ENCODE data around the gene WNT6. TPM values are rescaled to one million over a fixed set of nuclear protein-coding genes. Genes with fewer than 3 reads are reported as not detected.

WNT6 gene
- total RNA-seq, 2 donors from 2014 or later: not detected

DNA sequence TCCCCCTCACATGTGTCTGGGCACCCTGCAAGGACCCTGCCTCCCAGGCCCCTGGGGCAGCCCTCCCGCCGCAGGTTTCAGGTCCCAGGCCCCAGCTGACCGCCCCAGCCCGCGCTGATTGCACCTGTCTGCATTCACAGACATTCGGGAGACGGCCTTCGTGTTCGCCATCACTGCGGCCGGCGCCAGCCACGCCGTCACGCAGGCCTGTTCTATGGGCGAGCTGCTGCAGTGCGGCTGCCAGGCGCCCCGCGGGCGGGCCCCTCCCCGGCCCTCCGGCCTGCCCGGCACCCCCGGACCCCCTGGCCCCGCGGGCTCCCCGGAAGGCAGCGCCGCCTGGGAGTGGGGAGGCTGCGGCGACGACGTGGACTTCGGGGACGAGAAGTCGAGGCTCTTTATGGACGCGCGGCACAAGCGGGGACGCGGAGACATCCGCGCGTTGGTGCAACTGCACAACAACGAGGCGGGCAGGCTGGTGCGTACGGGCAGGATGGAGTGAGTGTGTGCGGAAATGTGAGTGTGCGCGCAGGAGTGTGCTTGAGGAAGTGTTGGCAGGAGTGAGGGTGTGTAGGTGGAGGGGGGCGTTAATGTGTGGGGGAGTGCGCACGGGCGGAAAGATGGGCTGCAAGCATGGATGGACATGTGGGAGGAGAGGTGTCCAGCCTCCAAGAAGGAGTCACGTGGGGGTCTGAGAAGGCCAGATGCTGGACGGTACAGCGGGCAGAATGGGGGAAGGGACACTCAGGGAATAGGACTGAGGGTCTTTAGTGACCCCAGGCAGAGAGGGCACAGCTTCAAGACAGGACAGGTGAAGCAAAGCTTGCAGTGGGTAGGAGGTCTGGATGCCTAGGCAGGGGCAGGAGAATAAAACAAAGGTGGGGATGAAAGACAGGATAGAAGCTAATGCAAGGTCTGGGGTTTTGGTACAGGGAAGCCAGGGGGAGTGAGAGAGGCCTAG, 12.0 kb downstream of the WNT6 start:
- no peak overlapping the region for H3K4me3 ChIP-seq (ENCODE audit: low read length)

DNA sequence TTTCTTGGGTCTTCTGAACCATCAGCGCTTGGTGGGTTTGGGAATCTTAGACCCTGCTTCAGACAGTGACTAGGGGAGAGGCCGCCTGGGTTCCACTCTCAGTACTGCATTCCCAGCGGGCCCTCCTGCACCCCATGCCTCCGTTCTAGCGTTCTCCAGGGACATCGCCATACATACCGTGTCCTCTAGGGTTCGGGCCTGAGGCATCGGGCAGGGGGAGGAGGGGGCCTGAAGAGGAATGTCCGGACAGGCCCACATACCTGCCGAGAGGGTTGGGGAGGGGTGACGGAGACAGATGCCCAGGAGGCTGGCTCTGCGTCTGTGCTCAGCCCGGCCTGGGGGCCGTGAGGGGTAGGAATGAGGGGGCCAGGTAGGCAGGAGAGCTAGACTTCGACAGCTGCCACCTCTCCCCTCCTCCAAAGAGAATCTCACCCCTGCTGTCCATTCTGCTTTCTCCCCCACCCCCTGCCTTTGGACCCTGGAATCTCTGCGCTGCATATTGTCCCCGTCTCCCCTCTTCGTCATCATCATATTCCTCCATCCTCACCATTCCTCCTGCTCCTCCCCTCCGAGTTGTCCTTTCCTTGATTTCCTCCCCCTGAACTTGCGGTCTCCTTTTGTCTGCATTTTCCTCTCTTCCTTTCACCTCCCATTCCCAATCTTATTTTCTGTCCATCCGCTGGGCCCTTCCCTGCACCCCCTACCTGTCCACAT, 13.2 kb downstream of the WNT6 start:
- TF ChIP-seq, protein P1, sequence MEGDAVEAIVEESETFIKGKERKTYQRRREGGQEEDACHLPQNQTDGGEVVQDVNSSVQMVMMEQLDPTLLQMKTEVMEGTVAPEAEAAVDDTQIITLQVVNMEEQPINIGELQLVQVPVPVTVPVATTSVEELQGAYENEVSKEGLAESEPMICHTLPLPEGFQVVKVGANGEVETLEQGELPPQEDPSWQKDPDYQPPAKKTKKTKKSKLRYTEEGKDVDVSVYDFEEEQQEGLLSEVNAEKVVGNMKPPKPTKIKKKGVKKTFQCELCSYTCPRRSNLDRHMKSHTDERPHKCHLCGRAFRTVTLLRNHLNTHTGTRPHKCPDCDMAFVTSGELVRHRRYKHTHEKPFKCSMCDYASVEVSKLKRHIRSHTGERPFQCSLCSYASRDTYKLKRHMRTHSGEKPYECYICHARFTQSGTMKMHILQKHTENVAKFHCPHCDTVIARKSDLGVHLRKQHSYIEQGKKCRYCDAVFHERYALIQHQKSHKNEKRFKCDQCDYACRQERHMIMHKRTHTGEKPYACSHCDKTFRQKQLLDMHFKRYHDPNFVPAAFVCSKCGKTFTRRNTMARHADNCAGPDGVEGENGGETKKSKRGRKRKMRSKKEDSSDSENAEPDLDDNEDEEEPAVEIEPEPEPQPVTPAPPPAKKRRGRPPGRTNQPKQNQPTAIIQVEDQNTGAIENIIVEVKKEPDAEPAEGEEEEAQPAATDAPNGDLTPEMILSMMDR (conservative IDR thresholded peaks at IDR 0.05): no peak
- 25 to 41% methylated on average over 7 to 22 of the region's 22 CpGs for WGBS, 2 experiments (ENCODE audit: insufficient coverage in 1 of 2, insufficient read length in 1 of 2)
- Histone ChIP-seq H3K4me3 (ENCODE audit: low read length) (no peak overlapping the region), H3K9ac (ENCODE audit: extremely low read depth, low read length, poor library complexity, severe bottlenecking) (no peak overlapping the region), H3K27me3 (ENCODE audit: control insufficient read depth, insufficient read depth, low read length, poor library complexity, severe bottlenecking) (peaks cover 98% of the 10 kb centered on the region), H3K9me3 (ENCODE audit: control insufficient read depth, low read length) (peaks cover 10% of the 10 kb centered on the region), H3K4me1 (ENCODE audit: control insufficient read depth, insufficient read depth, low read length) (no peaks in the 10 kb centered on the region), H3K36me3 (ENCODE audit: control insufficient read depth, insufficient read depth, low read length) (no peaks in the 10 kb centered on the region), H3K27ac (ENCODE audit: low read depth, low read length) (no peak overlapping the region)
- no peak overlapping the region for H3K27ac Mint-ChIP-seq
- peaks cover 4% of the 10 kb centered on the region for H3K4me1 Mint-ChIP-seq
- no peaks in the 10 kb centered on the region for H3K36me3 Mint-ChIP-seq (ENCODE audit: low read depth)
- peak; percentile 79 for DNase-seq
- H3K9me3 Mint-ChIP-seq: peaks cover 3% of the 10 kb centered on the region
- peaks cover 99% of the 10 kb centered on the region for H3K27me3 Mint-ChIP-seq (ENCODE audit: insufficient read depth)
- peak overlapping the region; percentile 24 for H3K4me3 Mint-ChIP-seq

More for the DNA sequence above, 12.0 kb downstream of the WNT6 start:
- no peaks in the 10 kb centered on the region for H3K36me3 Mint-ChIP-seq (ENCODE audit: low read depth)
- DNase-seq: peak; percentile 44
- no peak overlapping the region for H3K27ac ChIP-seq (ENCODE audit: low read depth, low read length)
- peaks cover 3% of the 10 kb centered on the region for H3K9me3 Mint-ChIP-seq
- TF ChIP-seq, protein P1 (conservative IDR thresholded peaks at IDR 0.05): no peak
- H3K9ac ChIP-seq (ENCODE audit: extremely low read depth, low read length, poor library complexity, severe bottlenecking): no peak overlapping the region
- H3K9me3 ChIP-seq (ENCODE audit: control insufficient read depth, low read length): peaks cover 10% of the 10 kb centered on the region
- peaks cover 99% of the 10 kb centered on the region for H3K27me3 ChIP-seq (ENCODE audit: control insufficient read depth, insufficient read depth, low read length, poor library complexity, severe bottlenecking)
- peaks cover 99% of the 10 kb centered on the region for H3K27me3 Mint-ChIP-seq (ENCODE audit: insufficient read depth)
- 52 to 77% methylated on average over 29 to 60 of the region's 60 CpGs for WGBS, 2 experiments (ENCODE audit: insufficient coverage in 1 of 2, insufficient read length in 1 of 2)
- no peaks in the 10 kb centered on the region for H3K4me1 ChIP-seq (ENCODE audit: control insufficient read depth, insufficient read depth, low read length)
- no peaks in the 10 kb centered on the region for H3K36me3 ChIP-seq (ENCODE audit: control insufficient read depth, insufficient read depth, low read length)
- H3K27ac Mint-ChIP-seq: no peak overlapping the region
- no peak overlapping the region for H3K4me3 Mint-ChIP-seq
- H3K4me1 Mint-ChIP-seq: peaks cover 4% of the 10 kb centered on the region

DNA sequence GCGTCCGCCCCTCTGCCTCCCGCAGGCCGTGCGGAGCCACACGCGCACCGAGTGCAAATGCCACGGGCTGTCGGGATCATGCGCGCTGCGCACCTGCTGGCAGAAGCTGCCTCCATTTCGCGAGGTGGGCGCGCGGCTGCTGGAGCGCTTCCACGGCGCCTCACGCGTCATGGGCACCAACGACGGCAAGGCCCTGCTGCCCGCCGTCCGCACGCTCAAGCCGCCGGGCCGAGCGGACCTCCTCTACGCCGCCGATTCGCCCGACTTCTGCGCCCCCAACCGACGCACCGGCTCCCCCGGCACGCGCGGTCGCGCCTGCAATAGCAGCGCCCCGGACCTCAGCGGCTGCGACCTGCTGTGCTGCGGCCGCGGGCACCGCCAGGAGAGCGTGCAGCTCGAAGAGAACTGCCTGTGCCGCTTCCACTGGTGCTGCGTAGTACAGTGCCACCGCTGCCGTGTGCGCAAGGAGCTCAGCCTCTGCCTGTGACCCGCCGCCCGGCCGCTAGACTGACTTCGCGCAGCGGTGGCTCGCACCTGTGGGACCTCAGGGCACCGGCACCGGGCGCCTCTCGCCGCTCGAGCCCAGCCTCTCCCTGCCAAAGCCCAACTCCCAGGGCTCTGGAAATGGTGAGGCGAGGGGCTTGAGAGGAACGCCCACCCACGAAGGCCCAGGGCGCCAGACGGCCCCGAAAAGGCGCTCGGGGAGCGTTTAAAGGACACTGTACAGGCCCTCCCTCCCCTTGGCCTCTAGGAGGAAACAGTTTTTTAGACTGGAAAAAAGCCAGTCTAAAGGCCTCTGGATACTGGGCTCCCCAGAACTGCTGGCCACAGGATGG, 14.0 kb downstream of the WNT6 start:
- H3K9me3 ChIP-seq (ENCODE audit: control insufficient read depth, low read length): peaks cover 10% of the 10 kb centered on the region
- Mint-ChIP-seq H3K27me3 (ENCODE audit: insufficient read depth) (peaks cover 99% of the 10 kb centered on the region), H3K4me3 (peak overlapping the region; percentile 24), H3K27ac (no peak overlapping the region), H3K4me1 (peaks cover 4% of the 10 kb centered on the region), H3K36me3 (ENCODE audit: low read depth) (no peaks in the 10 kb centered on the region), H3K9me3 (peaks cover 3% of the 10 kb centered on the region)
- H3K4me3 ChIP-seq (ENCODE audit: low read length): no peak overlapping the region
- TF ChIP-seq, protein P1 (conservative IDR thresholded peaks at IDR 0.05): no peak
- H3K27ac ChIP-seq (ENCODE audit: low read depth, low read length): no peak overlapping the region
- no peak overlapping the region for H3K9ac ChIP-seq (ENCODE audit: extremely low read depth, low read length, poor library complexity, severe bottlenecking)
- no peaks in the 10 kb centered on the region for H3K4me1 ChIP-seq (ENCODE audit: control insufficient read depth, insufficient read depth, low read length)
- peak; percentile 75 for DNase-seq
- H3K36me3 ChIP-seq (ENCODE audit: control insufficient read depth, insufficient read depth, low read length): no peaks in the 10 kb centered on the region
- WGBS, 2 experiments (ENCODE audit: insufficient coverage in 1 of 2, insufficient read length in 1 of 2): 19 to 25% methylated on average over 39 to 86 of the region's 86 CpGs
- peaks cover 98% of the 10 kb centered on the region for H3K27me3 ChIP-seq (ENCODE audit: control insufficient read depth, insufficient read depth, low read length, poor library complexity, severe bottlenecking)

All from endodermal cell (in vitro differentiated cells).